ENCODE measurements around the gene KIAA0825. TPM values are rescaled to one million over a fixed set of nuclear protein-coding genes. Genes with fewer than 3 reads are reported as not detected.
"Not testable (repeated sequence)": the region's sequence is repeated elsewhere in the genome, so short reads cannot be mapped to it uniquely, and the experiment has no call there.

The KIAA0825 gene
- total RNA-seq, 1 donor from 2014 or later, result 0.62 TPM

GRCh38 chr5:94175912-94176311 lies 442.5 kb downstream of the KIAA0825 start:
- DNase-seq (ENCODE audit: low spot score), result no peak
- Mint-ChIP-seq H3K27ac (no peak overlapping the region), H3K27me3 (ENCODE audit: low read depth) (peaks cover 5% of the 10 kb centered on the region), H3K36me3 (ENCODE audit: low read depth) (no peaks in the 10 kb centered on the region), H3K9me3 (no peaks in the 10 kb centered on the region), H3K4me1 (ENCODE audit: low read depth) (no peaks in the 10 kb centered on the region), H3K4me3 (ENCODE audit: low read depth) (no peak overlapping the region)
- intact Hi-C loops (cut with micrococcal nuclease), result no loop called here

- DNase-seq (ENCODE audit: low spot score), result no peak
- Mint-ChIP-seq H3K4me3 (ENCODE audit: low read depth) (no peak overlapping the region), H3K36me3 (ENCODE audit: low read depth) (no peaks in the 10 kb centered on the region), H3K27ac (no peak overlapping the region), H3K9me3 (no peaks in the 10 kb centered on the region), H3K27me3 (ENCODE audit: low read depth) (peaks cover 3% of the 10 kb centered on the region), H3K4me1 (ENCODE audit: low read depth) (no peaks in the 10 kb centered on the region)
- intact Hi-C loops (cut with micrococcal nuclease), result no loop called here
Measured at GRCh38 chr5:94174748-94175411, 443.5 kb downstream of the KIAA0825 start.

GRCh38 chr5:94173100-94173499 lies 445.3 kb downstream of the KIAA0825 start:
- H3K4me3 Mint-ChIP-seq (ENCODE audit: low read depth), result no peak overlapping the region

GRCh38 chr5:94171070-94171469 lies 447.3 kb downstream of the KIAA0825 start:
- H3K4me1 Mint-ChIP-seq (ENCODE audit: low read depth); H3K9me3 Mint-ChIP-seq; H3K4me3 Mint-ChIP-seq (ENCODE audit: low read depth); H3K27ac Mint-ChIP-seq; intact Hi-C loops (cut with micrococcal nuclease); H3K27me3 Mint-ChIP-seq (ENCODE audit: low read depth); DNase-seq (ENCODE audit: low spot score); H3K36me3 Mint-ChIP-seq (ENCODE audit: low read depth): not testable (repeated sequence)

More at GRCh38 chr5:94173100-94173499, 445.3 kb downstream of the KIAA0825 start:
- Mint-ChIP-seq H3K27ac (no peak overlapping the region), H3K27me3 (ENCODE audit: low read depth) (no peaks in the 10 kb centered on the region), H3K9me3 (no peaks in the 10 kb centered on the region), H3K4me1 (ENCODE audit: low read depth) (no peaks in the 10 kb centered on the region), H3K36me3 (ENCODE audit: low read depth) (no peaks in the 10 kb centered on the region)
- no peak for DNase-seq (ENCODE audit: low spot score)
- intact Hi-C loops (cut with micrococcal nuclease), result no loop called here

- H3K9me3 Mint-ChIP-seq; H3K36me3 Mint-ChIP-seq (ENCODE audit: low read depth); H3K4me3 Mint-ChIP-seq (ENCODE audit: low read depth); H3K27ac Mint-ChIP-seq; intact Hi-C loops (cut with micrococcal nuclease); DNase-seq (ENCODE audit: low spot score); H3K27me3 Mint-ChIP-seq (ENCODE audit: low read depth); H3K4me1 Mint-ChIP-seq (ENCODE audit: low read depth): not testable (repeated sequence)
Measured at GRCh38 chr5:94170158-94170557, 448.2 kb downstream of the KIAA0825 start.

- no peaks in the 10 kb centered on the region for H3K9me3 Mint-ChIP-seq
- no peaks in the 10 kb centered on the region for H3K27me3 Mint-ChIP-seq (ENCODE audit: low read depth)
- H3K4me3 Mint-ChIP-seq (ENCODE audit: low read depth), result no peak overlapping the region
- H3K27ac Mint-ChIP-seq, result no peak overlapping the region
- no peak for DNase-seq (ENCODE audit: low spot score)
- no peaks in the 10 kb centered on the region for H3K4me1 Mint-ChIP-seq (ENCODE audit: low read depth)
- intact Hi-C loops (cut with micrococcal nuclease), result no loop called here
- no peaks in the 10 kb centered on the region for H3K36me3 Mint-ChIP-seq (ENCODE audit: low read depth)
Measured at GRCh38 chr5:94168151-94168550, 450.3 kb downstream of the KIAA0825 start.

- no peak for DNase-seq (ENCODE audit: low spot score)
- Mint-ChIP-seq H3K9me3 (no peaks in the 10 kb centered on the region), H3K4me1 (ENCODE audit: low read depth) (no peaks in the 10 kb centered on the region), H3K27me3 (ENCODE audit: low read depth) (no peaks in the 10 kb centered on the region), H3K4me3 (ENCODE audit: low read depth) (no peak overlapping the region), H3K36me3 (ENCODE audit: low read depth) (no peaks in the 10 kb centered on the region), H3K27ac (no peak overlapping the region)
- intact Hi-C loops (cut with micrococcal nuclease), result no loop called here
Measured at GRCh38 chr5:94161801-94162200, 456.6 kb downstream of the KIAA0825 start.

- no peak overlapping the region for H3K27ac Mint-ChIP-seq
- intact Hi-C loops (cut with micrococcal nuclease), result no loop called here
- H3K36me3 Mint-ChIP-seq (ENCODE audit: low read depth), result no peaks in the 10 kb centered on the region
- H3K9me3 Mint-ChIP-seq, result no peaks in the 10 kb centered on the region
- H3K4me3 Mint-ChIP-seq (ENCODE audit: low read depth), result no peak overlapping the region
- no peak for DNase-seq (ENCODE audit: low spot score)
- no peaks in the 10 kb centered on the region for H3K4me1 Mint-ChIP-seq (ENCODE audit: low read depth)
- H3K27me3 Mint-ChIP-seq (ENCODE audit: low read depth), result no peaks in the 10 kb centered on the region
Measured at GRCh38 chr5:94159144-94159543, 459.3 kb downstream of the KIAA0825 start.

GRCh38 chr5:94157704-94158539 lies 460.5 kb downstream of the KIAA0825 start:
- intact Hi-C loops (cut with micrococcal nuclease), result no loop called here
- DNase-seq (ENCODE audit: low spot score), result no peak
- Mint-ChIP-seq H3K27ac (no peak overlapping the region), H3K36me3 (ENCODE audit: low read depth) (no peaks in the 10 kb centered on the region), H3K4me3 (ENCODE audit: low read depth) (no peak overlapping the region), H3K4me1 (ENCODE audit: low read depth) (no peaks in the 10 kb centered on the region), H3K9me3 (no peaks in the 10 kb centered on the region), H3K27me3 (ENCODE audit: low read depth) (no peaks in the 10 kb centered on the region)

GRCh38 chr5:94154672-94155071 lies 463.7 kb downstream of the KIAA0825 start:
- H3K27ac Mint-ChIP-seq, result no peak overlapping the region
- no peaks in the 10 kb centered on the region for H3K27me3 Mint-ChIP-seq (ENCODE audit: low read depth)
- DNase-seq (ENCODE audit: low spot score), result no peak
- H3K4me1 Mint-ChIP-seq (ENCODE audit: low read depth), result no peaks in the 10 kb centered on the region
- no peak overlapping the region for H3K4me3 Mint-ChIP-seq (ENCODE audit: low read depth)
- no peaks in the 10 kb centered on the region for H3K36me3 Mint-ChIP-seq (ENCODE audit: low read depth)
- intact Hi-C loops (cut with micrococcal nuclease), result no loop called here
- H3K9me3 Mint-ChIP-seq, result no peaks in the 10 kb centered on the region

GRCh38 chr5:94153736-94154450 lies 464.5 kb downstream of the KIAA0825 start:
- DNase-seq (ENCODE audit: low spot score), result no peak
- Mint-ChIP-seq H3K4me1 (ENCODE audit: low read depth) (no peaks in the 10 kb centered on the region), H3K27ac (no peak overlapping the region), H3K9me3 (no peaks in the 10 kb centered on the region), H3K36me3 (ENCODE audit: low read depth) (no peaks in the 10 kb centered on the region), H3K27me3 (ENCODE audit: low read depth) (no peaks in the 10 kb centered on the region), H3K4me3 (ENCODE audit: low read depth) (no peak overlapping the region)
- intact Hi-C loops (cut with micrococcal nuclease), result no loop called here

- not testable (repeated sequence) for H3K36me3 Mint-ChIP-seq (ENCODE audit: low read depth); H3K9me3 Mint-ChIP-seq; H3K27me3 Mint-ChIP-seq (ENCODE audit: low read depth)
Measured at GRCh38 chr5:94143621-94144020, 474.8 kb downstream of the KIAA0825 start.

GRCh38 chr5:94140300-94140699 lies 478.1 kb downstream of the KIAA0825 start:
- no peak overlapping the region for H3K27ac Mint-ChIP-seq
- H3K4me3 Mint-ChIP-seq (ENCODE audit: low read depth), result no peak overlapping the region
- no peaks in the 10 kb centered on the region for H3K36me3 Mint-ChIP-seq (ENCODE audit: low read depth)
- DNase-seq (ENCODE audit: low spot score), result no peak
- no peaks in the 10 kb centered on the region for H3K4me1 Mint-ChIP-seq (ENCODE audit: low read depth)
- intact Hi-C loops (cut with micrococcal nuclease), result no loop called here
- no peaks in the 10 kb centered on the region for H3K9me3 Mint-ChIP-seq
- no peaks in the 10 kb centered on the region for H3K27me3 Mint-ChIP-seq (ENCODE audit: low read depth)

More at GRCh38 chr5:94143621-94144020, 474.8 kb downstream of the KIAA0825 start:
- H3K4me1 Mint-ChIP-seq (ENCODE audit: low read depth); DNase-seq (ENCODE audit: low spot score); H3K4me3 Mint-ChIP-seq (ENCODE audit: low read depth); intact Hi-C loops (cut with micrococcal nuclease); H3K27ac Mint-ChIP-seq: not testable (repeated sequence)

Data from activated T-helper 2 cell treated with anti-CD3 and anti-CD28 coated beads, Interferon-gamma antibody, Interleukin-2, Interleukin-4, amounts not matched to agents 10 μg/mL and 5 μg/mL and 100 μg/mL, durations not matched to agents 14 hours and 24 hours and 36 hours (primary cell).